ENCODE measurements around the gene STH. TPM values are rescaled to one million over a fixed set of nuclear protein-coding genes. Genes with fewer than 3 reads are reported as not detected.

STH gene
- total RNA-seq, 2 donors from 2014 or later = not detected

DNA sequence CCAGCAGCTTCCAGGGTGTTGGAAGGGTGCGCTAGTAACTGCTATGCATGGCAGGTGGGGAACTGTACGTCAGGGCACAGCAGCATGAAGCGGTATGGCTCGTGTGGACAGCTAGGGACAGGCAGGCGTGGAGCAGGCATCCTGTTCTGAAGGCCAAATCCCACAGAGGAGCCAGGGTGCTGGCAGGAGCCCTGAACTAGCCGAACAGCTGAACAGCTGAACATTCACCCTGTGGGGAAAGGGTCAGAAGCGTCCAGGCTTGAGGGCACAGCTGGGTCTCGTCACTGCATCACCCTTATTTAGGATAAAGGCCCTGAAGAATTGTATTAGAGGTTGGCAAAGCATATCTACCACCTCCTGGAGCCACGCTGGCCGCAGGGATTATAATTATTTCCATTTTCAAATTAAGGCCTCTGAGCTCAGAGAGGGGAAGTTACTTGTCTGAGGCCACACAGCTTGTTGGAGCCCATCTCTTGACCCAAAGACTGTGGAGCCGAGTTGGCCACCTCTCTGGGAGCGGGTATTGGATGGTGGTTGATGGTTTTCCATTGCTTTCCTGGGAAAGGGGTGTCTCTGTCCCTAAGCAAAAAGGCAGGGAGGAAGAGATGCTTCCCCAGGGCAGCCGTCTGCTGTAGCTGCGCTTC is 3.3 kb upstream of the STH start:
- Histone ChIP-seq H3K27me3 (no peaks in the 10 kb centered on the region), H3K9me3 (no peaks in the 10 kb centered on the region), H3K27ac (no peak overlapping the region), H3K4me3 (no peak overlapping the region), H3K36me3 (replicated peaks in 1 of 2; ENCODE audit: insufficient read depth in 1 of 2, low read depth in 2 of 2) (no peaks in the 10 kb centered on the region), H3K4me1 (no peaks in the 10 kb centered on the region)
- intact Hi-C loops (cut with DNase I) = loop anchor here (5.0 kb wide), 1 partner anchor 222 kb away; no protein-coding TSS in a partner anchor
- no peak for ATAC-seq
- TF ChIP-seq POLR2A (IDR thresholded peaks at IDR 0.05) = no peak
- DNase-seq = no peak
- 80 to 88% methylated on average over 11 to 14 of the region's 14 CpGs for WGBS, 2 donors

DNA sequence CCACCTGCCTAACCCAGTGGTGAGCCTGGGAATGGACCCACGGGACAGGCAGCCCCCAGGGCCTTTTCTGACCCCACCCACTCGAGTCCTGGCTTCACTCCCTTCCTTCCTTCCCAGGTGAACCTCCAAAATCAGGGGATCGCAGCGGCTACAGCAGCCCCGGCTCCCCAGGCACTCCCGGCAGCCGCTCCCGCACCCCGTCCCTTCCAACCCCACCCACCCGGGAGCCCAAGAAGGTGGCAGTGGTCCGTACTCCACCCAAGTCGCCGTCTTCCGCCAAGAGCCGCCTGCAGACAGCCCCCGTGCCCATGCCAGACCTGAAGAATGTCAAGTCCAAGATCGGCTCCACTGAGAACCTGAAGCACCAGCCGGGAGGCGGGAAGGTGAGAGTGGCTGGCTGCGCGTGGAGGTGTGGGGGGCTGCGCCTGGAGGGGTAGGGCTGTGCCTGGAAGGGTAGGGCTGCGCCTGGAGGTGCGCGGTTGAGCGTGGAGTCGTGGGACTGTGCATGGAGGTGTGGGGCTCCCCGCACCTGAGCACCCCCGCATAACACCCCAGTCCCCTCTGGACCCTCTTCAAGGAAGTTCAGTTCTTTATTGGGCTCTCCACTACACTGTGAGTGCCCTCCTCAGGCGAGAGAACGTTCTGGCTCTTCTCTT is 2.6 kb upstream of the STH start:
- Histone ChIP-seq H3K4me1 (no peaks in the 10 kb centered on the region), H3K36me3 (replicated peaks in 1 of 2; ENCODE audit: insufficient read depth in 1 of 2, low read depth in 2 of 2) (no peaks in the 10 kb centered on the region), H3K27ac (no peak overlapping the region), H3K4me3 (no peak overlapping the region), H3K9me3 (no peaks in the 10 kb centered on the region), H3K27me3 (no peaks in the 10 kb centered on the region)
- DNase-seq = no peak
- TF ChIP-seq POLR2A (IDR thresholded peaks at IDR 0.05) = no peak
- TF ChIP-seq, protein P1, sequence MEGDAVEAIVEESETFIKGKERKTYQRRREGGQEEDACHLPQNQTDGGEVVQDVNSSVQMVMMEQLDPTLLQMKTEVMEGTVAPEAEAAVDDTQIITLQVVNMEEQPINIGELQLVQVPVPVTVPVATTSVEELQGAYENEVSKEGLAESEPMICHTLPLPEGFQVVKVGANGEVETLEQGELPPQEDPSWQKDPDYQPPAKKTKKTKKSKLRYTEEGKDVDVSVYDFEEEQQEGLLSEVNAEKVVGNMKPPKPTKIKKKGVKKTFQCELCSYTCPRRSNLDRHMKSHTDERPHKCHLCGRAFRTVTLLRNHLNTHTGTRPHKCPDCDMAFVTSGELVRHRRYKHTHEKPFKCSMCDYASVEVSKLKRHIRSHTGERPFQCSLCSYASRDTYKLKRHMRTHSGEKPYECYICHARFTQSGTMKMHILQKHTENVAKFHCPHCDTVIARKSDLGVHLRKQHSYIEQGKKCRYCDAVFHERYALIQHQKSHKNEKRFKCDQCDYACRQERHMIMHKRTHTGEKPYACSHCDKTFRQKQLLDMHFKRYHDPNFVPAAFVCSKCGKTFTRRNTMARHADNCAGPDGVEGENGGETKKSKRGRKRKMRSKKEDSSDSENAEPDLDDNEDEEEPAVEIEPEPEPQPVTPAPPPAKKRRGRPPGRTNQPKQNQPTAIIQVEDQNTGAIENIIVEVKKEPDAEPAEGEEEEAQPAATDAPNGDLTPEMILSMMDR (IDR thresholded peaks at IDR 0.05) = no peak
- intact Hi-C loops (cut with DNase I) = loop anchor here (5.0 kb wide), 1 partner anchor 221 kb away; no protein-coding TSS in a partner anchor
- no peak for ATAC-seq
- WGBS, 2 donors = 84 to 85% methylated on average over 20 to 25 of the region's 31 CpGs

DNA sequence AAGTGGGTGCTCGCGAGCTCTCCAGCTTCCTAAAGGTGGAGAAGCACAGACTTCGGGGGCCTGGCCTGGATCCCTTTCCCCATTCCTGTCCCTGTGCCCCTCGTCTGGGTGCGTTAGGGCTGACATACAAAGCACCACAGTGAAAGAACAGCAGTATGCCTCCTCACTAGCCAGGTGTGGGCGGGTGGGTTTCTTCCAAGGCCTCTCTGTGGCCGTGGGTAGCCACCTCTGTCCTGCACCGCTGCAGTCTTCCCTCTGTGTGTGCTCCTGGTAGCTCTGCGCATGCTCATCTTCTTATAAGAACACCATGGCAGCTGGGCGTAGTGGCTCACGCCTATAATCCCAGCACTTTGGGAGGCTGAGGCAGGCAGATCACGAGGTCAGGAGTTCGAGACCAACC is 1.9 kb upstream of the STH start:
- Histone ChIP-seq H3K27ac (no peak overlapping the region), H3K4me3 (no peak overlapping the region), H3K9me3 (no peaks in the 10 kb centered on the region), H3K27me3 (no peaks in the 10 kb centered on the region), H3K36me3 (replicated peaks in 1 of 2; ENCODE audit: insufficient read depth in 1 of 2, low read depth in 2 of 2) (no peaks in the 10 kb centered on the region), H3K4me1 (no peaks in the 10 kb centered on the region)
- no peak for ATAC-seq
- WGBS, 2 donors = 88 to 92% methylated on average over 8 to 13 of the region's 13 CpGs
- no peak for DNase-seq
- TF ChIP-seq POLR2A (IDR thresholded peaks at IDR 0.05) = no peak
- TF ChIP-seq, protein P1 (IDR thresholded peaks at IDR 0.05) = no peak
- intact Hi-C loops (cut with DNase I) = loop anchor here (5.0 kb wide), 1 partner anchor 220 kb away; no protein-coding TSS in a partner anchor

DNA sequence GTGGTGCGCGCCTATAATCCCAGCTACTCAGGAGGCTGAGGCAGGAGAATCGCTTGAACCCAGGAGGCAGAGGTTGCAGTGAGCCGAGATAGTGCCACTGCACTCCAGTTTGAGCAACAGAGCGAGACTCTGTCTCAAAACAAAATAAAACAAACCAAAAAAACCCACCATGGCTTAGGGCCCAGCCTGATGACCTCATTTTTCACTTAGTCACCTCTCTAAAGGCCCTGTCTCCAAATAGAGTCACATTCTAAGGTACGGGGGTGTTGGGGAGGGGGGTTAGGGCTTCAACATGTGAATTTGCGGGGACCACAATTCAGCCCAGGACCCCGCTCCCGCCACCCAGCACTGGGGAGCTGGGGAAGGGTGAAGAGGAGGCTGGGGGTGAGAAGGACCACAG is 1.4 kb upstream of the STH start:
- no peak for TF ChIP-seq POLR2A (IDR thresholded peaks at IDR 0.05)
- TF ChIP-seq, protein P1 (IDR thresholded peaks at IDR 0.05) = no peak
- ATAC-seq (no peak), DNase-seq (no peak)
- H3K4me1 ChIP-seq = peaks cover 2% of the 10 kb centered on the region
- no peaks in the 10 kb centered on the region for H3K27me3 ChIP-seq
- no peaks in the 10 kb centered on the region for H3K36me3 ChIP-seq (replicated peaks in 1 of 2; ENCODE audit: insufficient read depth in 1 of 2, low read depth in 2 of 2)
- H3K4me3 ChIP-seq = no peak overlapping the region
- H3K9me3 ChIP-seq = no peaks in the 10 kb centered on the region
- intact Hi-C loops (cut with DNase I) = loop anchor here (5.0 kb wide), 1 partner anchor 220 kb away; no protein-coding TSS in a partner anchor
- WGBS, 2 donors = 92% methylated on average over 8 to 9 of the region's 9 CpGs
- no peak overlapping the region for H3K27ac ChIP-seq

DNA sequence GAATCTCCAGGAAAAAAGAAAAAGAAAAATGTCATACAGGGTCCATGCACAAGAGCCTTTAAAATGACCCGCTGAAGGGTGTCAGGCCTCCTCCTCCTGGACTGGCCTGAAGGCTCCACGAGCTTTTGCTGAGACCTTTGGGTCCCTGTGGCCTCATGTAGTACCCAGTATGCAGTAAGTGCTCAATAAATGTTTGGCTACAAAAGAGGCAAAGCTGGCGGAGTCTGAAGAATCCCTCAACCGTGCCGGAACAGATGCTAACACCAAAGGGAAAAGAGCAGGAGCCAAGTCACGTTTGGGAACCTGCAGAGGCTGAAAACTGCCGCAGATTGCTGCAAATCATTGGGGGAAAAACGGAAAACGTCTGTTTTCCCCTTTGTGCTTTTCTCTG is 845 bp downstream of the STH start:
- H3K9me3 ChIP-seq = no peaks in the 10 kb centered on the region
- intact Hi-C loops (cut with DNase I) = loop anchor here (5.0 kb wide), 1 partner anchor 217 kb away; no protein-coding TSS in a partner anchor
- H3K27me3 ChIP-seq = no peaks in the 10 kb centered on the region
- DNase-seq (no peak), ATAC-seq (no peak)
- H3K36me3 ChIP-seq (replicated peaks in 1 of 2; ENCODE audit: insufficient read depth in 1 of 2, low read depth in 2 of 2) = no peaks in the 10 kb centered on the region
- 78 to 82% methylated on average over 9 of the region's 9 CpGs for WGBS, 2 donors
- H3K4me1 ChIP-seq = peaks cover 25% of the 10 kb centered on the region
- TF ChIP-seq, protein P1 (IDR thresholded peaks at IDR 0.05) = no peak
- TF ChIP-seq POLR2A (IDR thresholded peaks at IDR 0.05) = no peak
- no peak overlapping the region for H3K4me3 ChIP-seq
- no peak overlapping the region for H3K27ac ChIP-seq

Measured in body of pancreas (tissue), 4 donors.